Osteoblast (primary cell): ENCODE measurements around the gene CALCB. TPM values are rescaled to one million over a fixed set of nuclear protein-coding genes. Genes with fewer than 3 reads are reported as not detected.
"Not testable (repeated sequence)": the region's sequence is repeated elsewhere in the genome, so short reads cannot be mapped to it uniquely, and the experiment has no call there.

ENCODE experiments used
- DNase-seq: peaks from one replicate; pipeline ENCODE4 v3.0.0; 2011; ENCODE audit warnings: low spot score, mixed read lengths; ENCODE audit not compliant: insufficient read length; ENCODE audit errors: missing footprints
- H2AFZ ChIP-seq: 2 replicates; pipeline ENCODE4 v1.6.0; 2011; ENCODE audit warnings: mild to moderate bottlenecking, low read length
- H3K27ac ChIP-seq: 2 replicates; pipeline ENCODE4 v1.5.1; 2011; ENCODE audit warnings: mild to moderate bottlenecking, low read depth, low read length, moderate library complexity
- H3K27me3 ChIP-seq: 2 replicates; pipeline ENCODE4 v1.6.0; 2012; ENCODE audit warnings: mild to moderate bottlenecking, control low read depth, inconsistent platforms, low read length, moderate library complexity; ENCODE audit not compliant: insufficient read depth
- H3K36me3 ChIP-seq: 2 replicates; pipeline ENCODE4 v1.5.1; 2011; ENCODE audit warnings: mild to moderate bottlenecking, low read length, control low read depth, moderate library complexity; ENCODE audit not compliant: insufficient read depth
- H3K4me1 ChIP-seq: 2 replicates; pipeline ENCODE4 v1.5.1; 2011; ENCODE audit warnings: mild to moderate bottlenecking, low read length, control low read depth, moderate library complexity; ENCODE audit not compliant: insufficient read depth
- H3K4me2 ChIP-seq: 2 replicates; pipeline ENCODE4 v1.6.0; 2011; ENCODE audit warnings: mild to moderate bottlenecking, low read length; ENCODE audit not compliant: insufficient read depth
- H3K4me3 ChIP-seq: fragments of 200-600 bp; sonication (generic); 3 replicates; pipeline ENCODE4 v1.5.1; 2012; ENCODE audit warnings: mild to moderate bottlenecking, low read length, inconsistent platforms; ENCODE audit not compliant: insufficient read depth
- H3K79me2 ChIP-seq: 2 replicates; pipeline ENCODE4 v1.6.0; 2012; ENCODE audit warnings: mild to moderate bottlenecking, low read length, control low read depth, inconsistent platforms; ENCODE audit not compliant: insufficient read depth
- H3K9me3 ChIP-seq: 2 replicates; pipeline ENCODE4 v1.5.1; 2011; ENCODE audit warnings: low read depth, low read length, control low read depth
- H4K20me1 ChIP-seq: 2 replicates; pipeline ENCODE4 v1.6.0; 2012; ENCODE audit warnings: mild to moderate bottlenecking, low read length, control low read depth; ENCODE audit not compliant: insufficient read depth
- CTCF ChIP-seq: IDR thresholded peaks from 2 replicates; pipeline ENCODE4 v1.5.1; 2011; ENCODE audit warnings: mild to moderate bottlenecking, low read depth, low read length, moderate library complexity; ENCODE audit errors: extremely low read depth
- total RNA-seq: library from RNA; depleted of rRNA; stranded (reverse); fragments of >200 nt; gene quantifications from 2 replicates; pipeline ENCODE4 v1.2.3, GENCODE V29; 2012

Gene CALCB
- total RNA-seq, 1 donor: not detected

GRCh38 chr11:15055620-15056356 is 17.6 kb upstream of the CALCB start:
- H3K4me2 ChIP-seq: no peak overlapping the region
- H3K9me3 ChIP-seq: no peaks in the 10 kb centered on the region
- no peaks in the 10 kb centered on the region for H4K20me1 ChIP-seq
- no peak overlapping the region for H3K4me3 ChIP-seq
- H3K36me3 ChIP-seq: no peaks in the 10 kb centered on the region
- DNase-seq: no peak
- H3K27me3 ChIP-seq: no peaks in the 10 kb centered on the region
- H3K79me2 ChIP-seq: no peaks in the 10 kb centered on the region
- no peak overlapping the region for H2AFZ ChIP-seq
- no peak overlapping the region for H3K27ac ChIP-seq
- no peaks in the 10 kb centered on the region for H3K4me1 ChIP-seq
- TF ChIP-seq CTCF: no peak

GRCh38 chr11:15057329-15057728 is 16.1 kb upstream of the CALCB start:
- Histone ChIP-seq H3K4me2 (no peak overlapping the region), H3K27me3 (no peaks in the 10 kb centered on the region), H3K4me3 (no peak overlapping the region), H4K20me1 (no peaks in the 10 kb centered on the region), H3K36me3 (no peaks in the 10 kb centered on the region), H3K79me2 (no peaks in the 10 kb centered on the region), H2AFZ (no peak overlapping the region), H3K9me3 (no peaks in the 10 kb centered on the region), H3K4me1 (no peaks in the 10 kb centered on the region), H3K27ac (no peak overlapping the region)
- TF ChIP-seq CTCF: no peak
- DNase-seq: no peak

- H4K20me1 ChIP-seq: no peaks in the 10 kb centered on the region
- H3K79me2 ChIP-seq: no peaks in the 10 kb centered on the region
- no peak overlapping the region for H2AFZ ChIP-seq
- no peak for TF ChIP-seq CTCF
- H3K4me2 ChIP-seq: no peak overlapping the region
- no peak for DNase-seq
- H3K27me3 ChIP-seq: no peaks in the 10 kb centered on the region
- no peak overlapping the region for H3K4me3 ChIP-seq
- no peaks in the 10 kb centered on the region for H3K36me3 ChIP-seq
- no peaks in the 10 kb centered on the region for H3K9me3 ChIP-seq
- H3K4me1 ChIP-seq: no peaks in the 10 kb centered on the region
- no peak overlapping the region for H3K27ac ChIP-seq
Measured at GRCh38 chr11:15059132-15059915, 14.1 kb upstream of the CALCB start.

- DNase-seq: no peak
- no peaks in the 10 kb centered on the region for H3K27me3 ChIP-seq
- H2AFZ ChIP-seq: no peak overlapping the region
- H3K36me3 ChIP-seq: no peaks in the 10 kb centered on the region
- H3K27ac ChIP-seq: no peak overlapping the region
- no peak for TF ChIP-seq CTCF
- H3K9me3 ChIP-seq: no peaks in the 10 kb centered on the region
- no peak overlapping the region for H3K4me3 ChIP-seq
- no peaks in the 10 kb centered on the region for H4K20me1 ChIP-seq
- no peaks in the 10 kb centered on the region for H3K4me1 ChIP-seq
- no peaks in the 10 kb centered on the region for H3K79me2 ChIP-seq
- H3K4me2 ChIP-seq: no peak overlapping the region
Measured at GRCh38 chr11:15062599-15062998, 10.8 kb upstream of the CALCB start.

- not testable (repeated sequence) for H3K27ac ChIP-seq, H3K4me3 ChIP-seq, H3K36me3 ChIP-seq, H4K20me1 ChIP-seq, DNase-seq, H3K79me2 ChIP-seq, H3K4me2 ChIP-seq, H3K9me3 ChIP-seq, H2AFZ ChIP-seq
- Histone ChIP-seq H3K27me3 (peaks cover 18% of the 10 kb centered on the region), H3K4me1 (peaks cover 16% of the 10 kb centered on the region)
Measured at GRCh38 chr11:15069751-15070150, 3.6 kb upstream of the CALCB start.
